HG03558 (cell line): Measurements from ENCODE around the gene ZNF827.

ENCODE experiments used
- ATAC-seq: cut with Tn5 transposase; IDR thresholded peaks from one replicate; pipeline ENCODE4 v1.9.1; 2021; ENCODE audit warnings: moderate number of reproducible peaks; ENCODE audit not compliant: unreplicated experiment; ENCODE audit errors: extremely low read depth

The ZNF827 gene

GRCh38 chr4:145772347-145772746, 166.3 kb downstream of the ZNF827 start:
- ATAC-seq: no peak

- no peak for ATAC-seq
Measured at GRCh38 chr4:145770124-145770523, 168.5 kb downstream of the ZNF827 start.

- ATAC-seq: no peak
Measured at GRCh38 chr4:145769450-145770037, 169.1 kb downstream of the ZNF827 start.

GRCh38 chr4:145766273-145766672, 172.3 kb downstream of the ZNF827 start:
- ATAC-seq: no peak

GRCh38 chr4:145763399-145763798, 175.2 kb downstream of the ZNF827 start:
- no peak for ATAC-seq

GRCh38 chr4:145762719-145763118, 175.9 kb downstream of the ZNF827 start:
- no peak for ATAC-seq

- ATAC-seq: no peak
Measured at GRCh38 chr4:145760961-145761929, 177.4 kb downstream of the ZNF827 start.

GRCh38 chr4:145760176-145760575, 178.4 kb downstream of the ZNF827 start:
- ATAC-seq: no peak

- ATAC-seq: no peak
Measured at GRCh38 chr4:145757188-145757587, 181.4 kb downstream of the ZNF827 start.

GRCh38 chr4:145756244-145756643, 182.4 kb downstream of the ZNF827 start:
- ATAC-seq: no peak

GRCh38 chr4:145755802-145756201, 182.8 kb downstream of the ZNF827 start:
- ATAC-seq: no peak

- no peak for ATAC-seq
Measured at GRCh38 chr4:145743641-145744040, 195.0 kb downstream of the ZNF827 start.

GRCh38 chr4:145740806-145741205, 197.8 kb downstream of the ZNF827 start:
- ATAC-seq: no peak

- no peak for ATAC-seq
Measured at GRCh38 chr4:145739845-145740244, 198.8 kb downstream of the ZNF827 start.

- ATAC-seq: no peak
Measured at GRCh38 chr4:145736241-145736831, 202.3 kb downstream of the ZNF827 start.

- no peak for ATAC-seq
Measured at GRCh38 chr4:145735827-145736226, 202.8 kb downstream of the ZNF827 start.

- ATAC-seq: no peak
Measured at GRCh38 chr4:145735347-145735675, 203.3 kb downstream of the ZNF827 start.

GRCh38 chr4:145734576-145735346, 203.9 kb downstream of the ZNF827 start:
- ATAC-seq: no peak

- ATAC-seq: no peak
Measured at GRCh38 chr4:145734031-145734430, 204.6 kb downstream of the ZNF827 start.
